NOMO-1 (cell line): Measurements from ENCODE around the gene PMS1.
"Not testable (repeated sequence)": the region's sequence is repeated elsewhere in the genome, so short reads cannot be mapped to it uniquely, and the experiment has no call there.

Source experiments
- DNase-seq, 2 experiments: peaks; one replicate each; lab custom pipeline; 2025; ENCODE audit not compliant: unreplicated experiment in 2 of 2; lab: John Stamatoyannopoulos, UW

The PMS1 gene

DNA sequence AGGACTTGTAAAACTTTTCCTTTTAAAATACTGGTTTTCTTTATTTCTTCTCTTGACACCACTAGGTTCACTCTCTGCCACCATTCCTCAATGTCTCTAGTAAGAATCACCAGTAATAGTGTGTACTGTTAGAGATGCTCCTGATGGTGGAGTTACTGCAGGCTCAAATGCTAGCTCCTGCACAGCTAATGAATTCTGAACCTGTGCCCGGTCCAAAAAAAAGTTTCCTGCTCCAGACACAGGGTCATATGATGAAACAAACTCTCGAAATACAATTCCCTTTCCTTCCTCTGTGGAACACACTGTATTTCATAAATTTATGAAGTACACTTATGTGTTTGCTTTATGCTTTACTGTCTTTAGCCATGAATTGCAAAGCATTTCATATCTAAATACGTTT lies 19.2 kb downstream of the PMS1 start:
- no peak for DNase-seq

DNA sequence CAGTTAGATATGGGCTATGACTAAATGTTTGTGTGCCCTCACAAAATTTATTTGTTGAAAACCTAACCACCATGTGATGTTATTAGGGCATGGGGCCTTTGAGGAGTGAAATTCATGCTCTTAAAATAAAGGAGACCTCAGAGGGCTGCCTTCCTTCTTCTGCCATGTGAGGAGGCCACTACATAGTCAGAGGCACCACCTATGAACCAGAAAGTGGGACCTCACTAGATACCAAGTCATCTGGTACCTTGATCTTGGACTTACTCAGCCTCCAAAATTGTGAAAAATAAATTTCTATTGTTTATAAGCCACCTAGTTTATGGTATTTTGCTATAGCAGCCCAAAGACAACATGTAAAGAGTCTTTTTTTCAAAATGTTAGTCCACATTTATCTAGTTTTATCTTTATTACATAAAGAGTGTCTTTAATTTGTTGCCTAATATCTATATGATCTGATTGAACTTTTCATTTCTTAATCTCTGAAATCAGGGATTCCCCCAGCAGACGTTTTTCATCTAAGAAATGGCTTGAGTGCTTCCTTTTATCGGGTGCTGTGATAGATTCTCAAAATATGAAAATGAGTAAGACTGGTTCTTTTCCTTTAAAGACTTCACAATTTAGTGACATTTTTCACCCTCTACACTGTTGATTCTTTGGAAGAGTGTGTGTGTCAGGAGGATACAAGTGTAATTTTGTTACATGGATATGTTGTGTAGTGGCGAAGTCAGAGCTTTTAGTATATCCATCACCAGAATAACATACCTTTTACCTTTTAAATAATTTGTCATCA lies 34.2 kb downstream of the PMS1 start:
- no peak for DNase-seq

DNA sequence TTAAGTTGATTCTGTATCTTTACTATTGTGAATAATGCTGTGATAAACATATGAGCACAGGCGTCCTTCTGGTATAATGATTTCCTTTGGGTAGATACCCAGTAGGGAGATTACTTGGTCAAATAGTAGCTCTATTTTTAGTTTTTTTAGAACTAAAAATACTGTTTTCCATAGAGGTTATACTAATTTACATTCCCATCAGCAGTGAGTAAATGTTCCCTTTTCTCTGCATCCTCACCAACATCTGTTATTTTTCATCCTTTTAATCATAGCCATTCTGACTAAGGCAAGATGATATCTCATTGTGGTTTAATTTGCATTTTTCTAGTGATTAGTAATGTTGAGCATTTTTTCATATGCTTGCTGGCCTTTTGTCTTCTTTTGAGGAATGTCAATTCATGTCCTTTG lies 35.1 kb downstream of the PMS1 start:
- DNase-seq: no peak

DNA sequence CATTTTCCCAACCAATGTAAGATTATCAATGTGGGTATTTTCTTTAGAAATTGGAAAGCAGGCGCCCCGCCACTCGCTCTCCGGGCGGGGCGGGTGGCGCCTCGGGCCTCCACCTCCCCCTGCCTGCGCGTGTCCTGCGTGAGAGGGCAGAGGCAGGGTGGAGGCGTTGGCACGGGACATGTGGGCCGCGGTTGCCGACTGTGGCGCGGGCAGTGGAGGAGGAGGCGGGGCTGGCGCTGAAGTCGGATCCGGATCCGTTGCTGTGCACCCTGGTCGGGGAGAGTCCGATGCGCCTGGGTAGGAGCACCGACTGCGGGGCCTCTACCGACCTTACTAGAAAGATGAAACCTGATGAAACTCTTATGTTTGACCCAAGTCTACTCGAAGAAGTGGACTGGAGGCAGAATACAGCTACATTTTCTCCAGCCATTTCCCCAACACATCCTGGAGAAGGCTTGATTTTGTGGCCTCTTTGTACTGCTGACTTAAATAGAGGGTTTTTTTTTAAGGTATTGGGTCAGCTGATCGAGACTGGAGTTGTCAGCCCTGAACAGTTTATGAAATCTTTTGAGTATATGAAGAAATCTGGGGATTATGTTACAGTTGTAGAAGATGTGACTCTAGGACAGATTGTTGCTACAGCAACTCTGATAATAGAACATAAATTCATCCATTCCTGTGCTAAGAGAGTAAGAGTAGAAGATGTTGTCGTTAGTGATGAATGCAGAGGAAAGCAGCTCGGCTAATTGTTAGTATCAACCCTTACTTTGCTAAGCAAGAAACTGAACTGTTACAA lies 37.9 kb downstream of the PMS1 start:
- DNase-seq: no peak

DNA sequence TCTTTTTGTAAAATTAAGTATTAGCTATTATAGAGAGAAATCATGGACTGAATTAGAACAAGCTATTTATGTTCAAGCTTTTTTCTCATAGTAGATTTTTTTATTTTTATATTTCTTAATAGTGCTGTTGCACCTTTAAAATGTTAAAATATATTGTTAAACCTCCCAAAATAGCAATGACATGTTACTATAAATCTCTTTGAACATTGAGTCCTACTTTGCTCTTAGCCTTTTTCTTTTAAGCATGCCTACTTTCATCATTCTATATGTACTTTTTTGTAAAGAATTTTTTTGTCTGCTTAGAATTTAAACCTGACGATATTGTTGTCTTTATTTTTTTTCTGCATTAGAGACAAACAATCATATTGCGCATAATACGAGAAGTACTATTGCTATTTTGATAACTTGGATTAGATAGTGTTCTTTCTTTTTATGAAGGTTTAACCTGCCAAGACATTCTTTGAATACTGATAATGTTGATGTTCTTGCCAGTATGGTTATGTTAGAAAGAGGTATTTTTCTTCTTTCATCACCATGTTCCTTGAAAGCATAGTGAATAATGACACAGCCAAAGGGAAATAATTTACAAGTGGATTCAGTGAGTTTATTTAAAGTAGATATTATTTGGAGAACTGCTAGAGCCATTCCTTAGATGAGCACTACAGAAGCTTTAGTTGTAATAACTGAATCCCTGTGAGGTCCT lies 40.6 kb downstream of the PMS1 start:
- DNase-seq: no peak

DNA sequence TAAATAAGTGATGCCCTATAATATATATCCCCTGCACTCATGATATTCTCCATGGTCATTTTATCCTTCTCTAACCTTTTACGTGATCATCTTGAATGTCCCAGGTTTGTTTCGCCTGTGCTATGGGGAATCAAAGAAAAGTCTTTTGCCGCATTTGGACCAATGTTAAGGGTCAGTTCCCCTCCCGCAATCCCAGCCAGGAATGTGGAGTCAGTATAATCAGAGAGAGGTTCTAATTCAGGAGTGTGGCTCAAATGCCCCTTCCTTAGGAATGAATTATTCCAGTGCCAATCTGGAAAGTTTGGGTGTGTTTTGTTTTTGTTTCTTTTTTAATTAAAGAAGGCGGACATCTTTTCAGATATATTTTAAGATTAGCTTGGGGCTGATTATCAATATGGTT lies 41.8 kb downstream of the PMS1 start:
- no peak for DNase-seq

DNA sequence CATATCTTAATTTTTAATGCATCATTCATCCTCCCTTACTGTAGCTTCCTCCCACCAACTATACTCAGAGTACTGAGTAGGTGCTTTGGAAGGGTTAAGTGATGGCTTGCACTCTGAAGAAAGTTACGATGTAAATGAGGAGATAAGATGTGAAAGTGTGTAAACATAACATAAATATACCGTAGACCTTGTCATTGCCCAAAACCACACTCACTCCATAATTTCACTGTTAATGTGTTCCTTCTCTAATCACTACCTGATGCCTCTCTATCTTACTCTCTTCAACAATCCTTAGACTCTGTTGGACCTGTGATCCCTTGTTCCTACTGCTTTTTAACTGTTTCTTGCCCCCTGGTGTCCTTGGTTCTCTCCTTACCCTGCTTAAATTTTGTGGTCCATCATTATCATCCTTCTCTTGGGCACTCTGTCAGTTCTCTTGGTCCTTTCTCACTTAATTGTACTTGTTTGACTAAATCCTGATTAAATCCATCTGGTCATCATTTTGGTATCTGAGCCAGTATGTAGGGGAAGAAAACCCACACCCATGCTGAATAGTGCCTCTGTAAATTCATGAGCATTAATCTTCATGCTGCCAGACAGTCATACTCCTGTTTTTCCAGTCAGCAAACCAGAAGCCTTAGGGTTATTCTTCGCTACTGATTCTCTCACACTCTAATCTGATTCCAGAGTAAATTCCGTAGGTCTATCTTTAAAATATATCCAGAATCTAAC lies 45.0 kb downstream of the PMS1 start:
- DNase-seq: no peak

DNA sequence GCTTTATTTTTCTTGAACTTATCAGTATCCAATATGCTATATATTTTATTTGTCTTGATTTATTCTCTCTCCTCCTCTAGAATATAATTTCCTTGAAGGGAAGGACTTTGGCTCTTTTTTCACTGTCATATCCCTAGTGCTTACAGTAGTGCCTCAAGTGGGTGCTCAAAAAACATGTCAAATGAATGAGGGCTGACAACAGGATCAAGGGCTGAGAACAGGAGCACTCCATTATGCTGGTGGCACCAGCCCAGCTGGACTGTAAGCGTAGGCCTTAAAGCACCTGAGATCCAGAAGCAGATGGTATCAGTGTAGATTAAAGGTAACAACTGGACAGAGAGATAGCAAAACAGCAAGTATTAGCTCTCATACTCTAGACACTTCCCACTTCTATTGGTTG lies 46.3 kb downstream of the PMS1 start:
- DNase-seq: no peak

DNA sequence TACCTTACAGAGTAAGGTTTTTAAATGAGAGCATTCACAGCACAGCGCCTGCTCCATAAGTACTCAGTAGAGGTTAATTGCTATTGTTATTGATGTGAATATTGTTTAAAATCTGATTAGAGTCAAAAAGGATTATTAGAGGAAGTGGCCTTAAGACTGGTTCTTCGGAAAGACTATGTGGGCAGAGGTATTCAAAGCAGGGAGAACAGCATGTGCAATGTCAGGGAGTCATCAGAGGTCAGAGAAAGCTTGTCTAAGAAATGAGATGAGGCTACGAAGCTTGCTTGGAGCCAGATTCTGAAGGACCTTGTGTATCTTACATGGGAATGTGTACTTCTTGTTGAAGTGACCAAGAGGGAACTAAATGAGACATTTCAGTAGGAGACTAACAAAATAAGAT lies 49.8 kb downstream of the PMS1 start:
- DNase-seq: no peak

DNA sequence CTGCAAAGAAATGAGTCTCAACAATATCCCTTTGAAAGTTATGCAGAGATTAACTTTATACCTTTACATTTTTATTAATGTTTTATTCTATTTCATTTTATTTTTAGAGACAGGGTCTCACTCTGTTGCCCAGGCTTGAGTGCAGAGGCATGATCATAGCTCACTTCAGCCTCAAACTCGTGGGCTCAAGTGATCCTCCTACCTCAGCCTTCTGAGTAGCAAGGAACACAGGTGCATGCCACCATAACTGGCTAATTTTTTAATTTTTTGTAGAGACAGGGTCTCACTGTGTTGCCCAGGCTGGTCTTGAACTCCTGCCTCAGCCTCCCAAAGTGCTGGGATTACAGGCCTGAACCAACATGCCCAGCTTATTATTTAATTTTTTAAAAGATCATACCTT lies 50.4 kb downstream of the PMS1 start:
- DNase-seq: not testable (repeated sequence)

DNA sequence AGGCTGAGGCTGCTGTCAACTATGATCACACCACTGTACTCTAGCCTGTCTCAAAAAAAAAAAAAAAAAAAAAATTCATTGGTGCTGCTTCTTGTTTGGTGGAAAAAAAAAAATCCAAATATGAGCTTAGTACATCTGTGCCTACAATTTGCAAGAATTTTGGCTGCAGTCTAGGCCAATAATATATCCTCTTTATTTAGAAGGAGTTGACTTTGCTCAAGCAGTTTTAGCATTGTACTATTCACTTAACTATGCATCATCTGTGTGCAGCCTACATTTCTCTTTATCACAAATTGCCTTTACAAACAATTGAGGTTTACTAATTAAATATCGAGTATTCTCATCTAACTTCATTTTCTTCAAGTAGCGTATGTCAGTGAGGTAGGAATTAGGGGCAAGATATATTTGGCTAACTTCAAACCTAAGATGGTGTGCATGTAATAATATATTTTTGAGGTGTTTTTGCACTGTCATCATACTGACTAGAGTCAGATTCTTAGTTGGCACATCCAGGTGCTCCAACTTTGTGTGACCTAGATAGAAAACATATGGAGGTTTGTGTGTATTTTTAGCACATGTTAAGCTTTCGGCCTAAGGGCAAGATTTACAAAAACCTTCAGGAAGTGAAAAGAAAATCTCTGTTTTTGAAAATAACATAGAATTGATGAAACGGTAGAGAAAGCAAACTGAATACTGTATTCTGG lies 51.8 kb downstream of the PMS1 start:
- DNase-seq: no peak

DNA sequence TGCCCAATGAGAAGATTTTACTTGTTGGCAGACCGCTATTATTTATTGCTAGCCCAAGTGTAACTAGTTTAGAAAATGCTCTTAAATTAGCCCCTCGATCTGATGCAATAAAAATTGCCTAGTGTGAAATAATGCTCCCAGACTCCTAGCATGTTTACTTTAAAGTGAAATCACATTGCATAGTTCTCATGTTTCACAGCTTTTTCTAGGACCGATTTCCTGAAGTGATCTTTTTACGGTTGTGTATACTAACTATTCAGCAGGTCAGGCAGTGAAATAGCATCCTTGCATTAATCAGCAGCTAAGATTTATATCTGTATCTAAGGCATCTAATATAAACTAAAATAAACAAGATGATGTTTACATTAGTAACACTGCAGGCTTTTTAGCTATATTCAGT lies 52.4 kb downstream of the PMS1 start:
- no peak for DNase-seq

DNA sequence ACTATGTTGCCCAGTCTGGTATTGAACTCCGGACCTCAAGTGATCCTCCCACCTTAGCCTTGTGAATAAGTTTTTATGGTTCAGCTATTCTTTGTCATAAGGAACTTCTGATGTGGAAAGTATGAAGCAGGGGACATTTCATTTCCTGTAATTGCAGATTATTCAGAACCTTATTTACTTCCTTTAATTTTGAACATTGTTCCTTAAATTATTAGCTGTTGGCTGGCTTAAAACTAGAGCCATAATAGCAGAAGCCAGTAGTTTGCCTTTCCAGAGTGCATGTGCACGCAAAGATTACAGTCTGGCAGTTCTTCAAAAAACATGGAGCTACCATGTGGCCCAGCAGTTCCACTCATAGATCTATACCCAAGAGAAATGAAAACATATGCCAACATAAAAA lies 53.1 kb downstream of the PMS1 start:
- no peak for DNase-seq

DNA sequence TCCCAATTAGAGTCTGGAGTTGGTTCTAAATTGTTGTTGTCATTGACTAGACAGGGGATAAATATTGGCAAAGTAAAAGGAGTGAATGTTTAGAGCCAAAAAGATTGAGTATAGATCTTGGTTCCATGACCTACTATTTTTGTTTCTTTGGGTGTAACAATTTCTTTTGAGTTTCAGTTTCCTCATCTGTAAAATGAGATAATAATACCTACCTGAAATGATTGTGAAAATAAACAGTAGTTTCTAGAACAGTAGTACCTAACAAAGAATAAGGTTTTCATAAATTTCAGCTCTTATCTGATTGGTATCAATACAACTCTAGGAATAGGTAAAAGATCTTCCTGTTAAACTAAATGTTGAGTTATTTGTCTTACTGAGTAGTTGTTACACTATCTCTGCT lies 56.8 kb downstream of the PMS1 start:
- no peak for DNase-seq

DNA sequence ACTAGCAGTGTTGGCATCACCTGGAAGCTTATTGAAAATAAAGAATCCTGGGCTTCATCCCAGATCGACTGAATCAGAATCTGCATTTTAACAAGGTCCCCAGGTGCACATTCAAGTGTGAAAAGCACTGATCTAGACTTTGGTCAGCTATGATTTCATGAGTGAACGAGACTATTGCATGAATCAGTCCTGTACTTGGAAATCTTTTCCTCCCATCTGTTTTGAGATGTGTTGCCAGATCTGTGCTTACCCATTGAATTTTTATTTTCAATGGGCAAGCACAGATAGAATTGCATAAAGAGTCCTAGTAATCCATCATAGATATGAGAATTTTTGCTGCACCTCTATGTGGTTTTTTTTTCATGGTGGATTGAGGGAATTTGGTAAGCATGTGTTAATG lies 64.0 kb downstream of the PMS1 start:
- no peak for DNase-seq

DNA sequence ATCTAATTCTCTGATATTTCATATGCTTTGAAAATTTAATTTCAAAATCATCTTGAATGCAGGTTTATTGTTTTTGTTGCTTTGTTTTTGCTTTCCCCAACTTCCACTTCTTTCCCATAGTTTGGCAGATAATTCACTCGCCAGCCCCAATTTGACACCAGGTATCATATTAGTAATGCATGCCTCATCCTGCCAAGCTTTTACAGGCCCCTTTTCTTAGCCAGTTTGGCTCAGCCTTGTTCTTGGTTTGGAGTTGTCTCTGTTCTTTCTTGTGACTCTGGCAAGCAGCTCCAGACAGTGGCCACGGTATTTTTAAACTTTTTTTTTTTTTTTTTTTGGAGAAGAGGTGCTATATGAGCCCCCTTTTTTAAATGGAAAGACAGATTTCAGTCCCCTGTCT lies 65.3 kb downstream of the PMS1 start:
- DNase-seq: no peak

DNA sequence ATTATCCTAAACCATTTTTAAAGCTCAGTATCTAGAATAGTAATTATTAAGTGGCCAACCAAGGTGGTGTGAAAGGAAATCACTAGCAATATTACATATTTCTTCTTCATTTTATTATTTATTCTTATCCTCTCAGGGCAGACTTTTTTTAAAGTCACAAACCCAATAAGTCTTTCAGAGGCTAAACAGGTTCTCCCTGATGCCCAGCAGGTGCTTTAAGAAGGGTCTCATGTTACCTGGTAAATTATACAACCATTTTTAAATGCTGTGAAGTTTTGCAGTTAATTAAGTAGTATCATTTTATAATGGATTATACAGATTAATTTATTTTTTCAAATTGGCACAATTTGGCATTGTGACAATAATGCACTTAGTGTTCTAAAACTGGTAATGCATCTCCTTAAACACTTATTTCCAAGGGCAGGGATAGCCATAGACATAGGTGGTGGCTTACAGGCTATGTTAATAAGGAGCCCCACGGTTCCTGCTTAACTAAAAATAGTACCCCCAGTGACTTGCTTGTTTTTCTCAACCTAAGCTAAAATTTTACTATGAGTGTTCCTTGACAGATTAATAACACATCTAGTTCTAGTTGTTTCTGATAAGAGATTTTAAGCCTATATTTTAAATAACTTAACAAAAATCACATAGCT lies 67.0 kb downstream of the PMS1 start:
- no peak for DNase-seq

DNA sequence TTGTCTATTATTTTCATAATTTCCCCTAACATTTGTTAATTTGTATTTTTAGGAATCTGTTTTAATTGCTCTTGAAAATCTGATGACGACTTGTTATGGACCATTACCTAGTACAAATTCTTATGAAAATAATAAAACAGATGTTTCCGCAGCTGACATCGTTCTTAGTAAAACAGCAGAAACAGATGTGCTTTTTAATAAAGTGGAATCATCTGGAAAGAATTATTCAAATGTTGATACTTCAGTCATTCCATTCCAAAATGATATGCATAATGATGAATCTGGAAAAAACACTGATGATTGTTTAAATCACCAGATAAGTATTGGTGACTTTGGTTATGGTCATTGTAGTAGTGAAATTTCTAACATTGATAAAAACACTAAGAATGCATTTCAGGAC lies 69.9 kb downstream of the PMS1 start:
- no peak for DNase-seq

DNA sequence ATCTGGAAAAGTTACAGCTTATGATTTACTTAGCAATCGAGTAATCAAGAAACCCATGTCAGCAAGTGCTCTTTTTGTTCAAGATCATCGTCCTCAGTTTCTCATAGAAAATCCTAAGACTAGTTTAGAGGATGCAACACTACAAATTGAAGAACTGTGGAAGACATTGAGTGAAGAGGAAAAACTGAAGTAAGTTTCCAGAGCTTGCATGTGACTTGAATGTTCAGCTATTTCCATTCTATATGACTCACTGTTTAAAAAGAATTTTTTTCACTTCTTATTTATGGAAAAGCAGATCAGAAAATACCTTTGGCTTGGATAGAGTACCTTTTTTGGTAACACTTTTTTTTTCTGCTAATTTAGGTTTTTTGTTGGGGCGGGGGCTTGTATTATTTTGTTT lies 70.7 kb downstream of the PMS1 start:
- no peak for DNase-seq

DNA sequence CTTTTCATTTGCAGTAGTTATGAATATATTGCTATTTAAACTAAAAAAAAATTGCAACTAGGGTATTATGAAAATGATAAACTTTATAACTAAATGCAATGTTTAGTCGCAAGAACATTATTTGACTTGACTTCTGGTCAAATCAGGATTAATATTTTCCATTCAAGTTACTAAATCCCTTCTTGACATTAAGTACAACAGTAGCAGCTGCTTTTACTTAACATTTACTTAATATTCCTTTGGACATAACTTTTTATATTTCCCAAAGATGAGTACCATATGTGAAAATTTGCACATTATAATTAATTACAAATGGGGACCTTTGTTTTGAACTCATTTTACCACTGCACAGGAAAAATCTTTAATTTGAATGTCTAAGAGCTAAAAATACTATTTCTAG lies 74.0 kb downstream of the PMS1 start:
- DNase-seq: no peak
